ENCODE measurements around the gene IPO9.

IPO9 gene

DNA sequence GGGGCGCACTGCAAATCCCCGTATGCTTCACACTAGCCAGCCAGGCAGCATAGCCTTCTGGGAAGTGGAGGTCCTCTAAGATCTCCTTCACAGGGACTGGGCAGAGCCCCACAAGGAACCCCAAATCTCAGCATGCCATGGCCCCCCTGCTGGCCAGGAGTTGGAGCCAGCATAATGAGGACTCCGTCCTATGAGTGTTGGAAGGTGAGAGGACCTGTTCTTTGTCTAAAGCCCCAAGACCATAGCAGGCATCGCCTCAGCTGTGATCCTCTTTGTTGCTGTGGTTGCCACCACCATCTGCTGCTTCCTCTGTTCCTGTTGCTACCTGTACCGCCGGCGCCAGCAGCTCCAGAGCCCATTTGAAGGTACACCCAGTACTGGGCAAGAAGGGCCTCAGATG, 61.3 kb downstream of the IPO9 start:
- TF ChIP-seq, protein P1, sequence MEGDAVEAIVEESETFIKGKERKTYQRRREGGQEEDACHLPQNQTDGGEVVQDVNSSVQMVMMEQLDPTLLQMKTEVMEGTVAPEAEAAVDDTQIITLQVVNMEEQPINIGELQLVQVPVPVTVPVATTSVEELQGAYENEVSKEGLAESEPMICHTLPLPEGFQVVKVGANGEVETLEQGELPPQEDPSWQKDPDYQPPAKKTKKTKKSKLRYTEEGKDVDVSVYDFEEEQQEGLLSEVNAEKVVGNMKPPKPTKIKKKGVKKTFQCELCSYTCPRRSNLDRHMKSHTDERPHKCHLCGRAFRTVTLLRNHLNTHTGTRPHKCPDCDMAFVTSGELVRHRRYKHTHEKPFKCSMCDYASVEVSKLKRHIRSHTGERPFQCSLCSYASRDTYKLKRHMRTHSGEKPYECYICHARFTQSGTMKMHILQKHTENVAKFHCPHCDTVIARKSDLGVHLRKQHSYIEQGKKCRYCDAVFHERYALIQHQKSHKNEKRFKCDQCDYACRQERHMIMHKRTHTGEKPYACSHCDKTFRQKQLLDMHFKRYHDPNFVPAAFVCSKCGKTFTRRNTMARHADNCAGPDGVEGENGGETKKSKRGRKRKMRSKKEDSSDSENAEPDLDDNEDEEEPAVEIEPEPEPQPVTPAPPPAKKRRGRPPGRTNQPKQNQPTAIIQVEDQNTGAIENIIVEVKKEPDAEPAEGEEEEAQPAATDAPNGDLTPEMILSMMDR (IDR thresholded peaks at IDR 0.05; ENCODE audit: extremely low read depth, missing control alignments) = no peak

DNA sequence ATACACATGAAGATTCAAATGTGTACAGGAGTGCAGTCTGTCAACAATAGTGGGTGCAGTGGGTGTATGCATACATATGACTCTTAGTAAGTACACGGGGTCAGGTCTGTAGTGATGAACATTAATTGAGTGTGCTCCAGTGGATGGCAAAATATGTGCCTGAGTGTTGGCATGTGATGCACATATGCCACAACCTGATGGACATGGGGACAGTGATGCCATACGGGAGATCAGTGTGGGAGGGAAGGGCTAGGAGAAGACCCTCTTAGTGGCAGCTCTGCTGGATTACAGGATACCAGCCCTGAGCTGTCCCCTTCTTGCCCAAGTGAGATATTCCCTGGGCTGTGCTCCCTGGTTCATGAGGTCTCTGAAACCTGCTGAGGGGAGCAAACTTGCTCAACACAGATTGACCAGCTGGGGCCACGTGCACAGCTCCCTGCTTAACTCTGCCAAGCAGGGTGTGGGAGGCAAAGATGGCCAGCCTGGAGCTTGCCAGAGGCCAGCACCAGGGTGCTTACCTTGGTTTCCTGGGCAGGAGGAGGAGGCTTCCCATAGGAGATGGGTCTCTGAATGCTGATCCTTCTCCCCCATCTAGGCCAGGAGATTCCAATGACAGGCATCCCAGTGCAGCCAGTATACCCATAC, 62.0 kb downstream of the IPO9 start:
- TF ChIP-seq, protein P1 (IDR thresholded peaks at IDR 0.05; ENCODE audit: extremely low read depth, missing control alignments) = no peak
- no peak for DNase-seq (ENCODE audit: low spot score)

More for the DNA sequence above, 61.3 kb downstream of the IPO9 start:
- no peak for DNase-seq (ENCODE audit: low spot score)

DNA sequence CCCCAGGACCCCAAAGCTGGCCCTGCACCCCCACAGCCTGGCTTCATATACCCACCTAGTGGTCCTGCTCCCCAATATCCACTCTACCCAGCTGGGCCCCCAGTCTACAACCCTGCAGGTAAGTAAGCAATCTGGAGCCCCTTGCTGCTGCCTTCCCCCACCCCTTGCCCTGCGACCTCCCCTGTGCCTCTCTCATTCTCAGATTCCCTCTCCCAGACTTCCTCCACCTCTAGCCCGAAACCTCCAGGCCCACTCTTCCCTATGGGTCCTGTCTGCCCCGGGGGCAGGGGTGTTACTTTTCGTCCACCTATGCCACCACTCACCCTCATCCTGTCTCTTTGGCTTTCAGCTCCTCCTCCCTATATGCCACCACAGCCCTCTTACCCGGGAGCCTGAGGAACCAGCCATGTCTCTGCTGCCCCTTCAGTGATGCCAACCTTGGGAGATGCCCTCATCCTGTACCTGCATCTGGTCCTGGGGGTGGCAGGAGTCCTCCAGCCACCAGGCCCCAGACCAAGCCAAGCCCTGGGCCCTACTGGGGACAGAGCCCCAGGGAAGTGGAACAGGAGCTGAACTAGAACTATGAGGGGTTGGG, 62.6 kb downstream of the IPO9 start:
- TF ChIP-seq, protein P1 (IDR thresholded peaks at IDR 0.05; ENCODE audit: extremely low read depth, missing control alignments) = no peak
- DNase-seq (ENCODE audit: low spot score) = no peak

DNA sequence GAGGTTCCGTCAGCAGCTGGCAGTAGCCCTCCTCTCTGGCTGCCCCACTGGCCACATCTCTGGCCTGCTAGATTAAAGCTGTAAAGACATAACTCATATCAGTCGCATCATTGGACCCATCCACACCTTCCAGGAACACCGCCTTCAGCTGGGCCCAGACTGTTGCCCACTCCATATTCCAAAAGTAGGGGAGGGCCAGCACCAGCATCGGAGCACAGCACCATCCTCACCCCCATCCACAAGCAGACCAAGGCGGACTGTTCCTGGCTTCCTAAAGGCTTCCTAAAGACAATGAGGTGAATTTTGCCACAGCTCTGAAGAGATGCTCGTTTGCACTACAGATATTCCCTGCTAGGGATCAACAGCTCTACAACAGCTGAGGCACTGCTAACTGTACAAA, 63.3 kb downstream of the IPO9 start:
- no peak for DNase-seq (ENCODE audit: low spot score)
- TF ChIP-seq, protein P1 (IDR thresholded peaks at IDR 0.05; ENCODE audit: extremely low read depth, missing control alignments) = no peak

DNA sequence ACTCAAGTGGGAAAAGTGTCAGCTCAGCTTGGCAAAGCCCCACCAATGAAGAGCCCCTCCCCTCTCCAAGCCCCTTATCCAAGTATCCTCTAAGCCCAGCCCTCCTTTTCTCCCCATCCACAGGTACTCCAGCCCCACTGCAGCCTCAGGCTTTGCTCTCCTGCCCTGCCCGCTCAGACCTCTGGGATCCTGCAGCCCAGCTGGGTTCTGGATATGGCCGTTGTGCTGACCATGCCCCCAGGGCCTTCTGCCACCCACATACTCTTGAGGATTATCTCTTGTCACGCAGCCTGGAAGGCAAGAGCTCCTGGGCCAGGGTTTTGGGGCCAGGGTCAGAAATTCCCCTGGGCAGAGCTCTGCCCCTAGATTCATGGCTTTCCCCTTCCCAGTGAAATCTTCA, 64.5 kb downstream of the IPO9 start:
- TF ChIP-seq, protein P1 (IDR thresholded peaks at IDR 0.05; ENCODE audit: extremely low read depth, missing control alignments) = no peak

DNA sequence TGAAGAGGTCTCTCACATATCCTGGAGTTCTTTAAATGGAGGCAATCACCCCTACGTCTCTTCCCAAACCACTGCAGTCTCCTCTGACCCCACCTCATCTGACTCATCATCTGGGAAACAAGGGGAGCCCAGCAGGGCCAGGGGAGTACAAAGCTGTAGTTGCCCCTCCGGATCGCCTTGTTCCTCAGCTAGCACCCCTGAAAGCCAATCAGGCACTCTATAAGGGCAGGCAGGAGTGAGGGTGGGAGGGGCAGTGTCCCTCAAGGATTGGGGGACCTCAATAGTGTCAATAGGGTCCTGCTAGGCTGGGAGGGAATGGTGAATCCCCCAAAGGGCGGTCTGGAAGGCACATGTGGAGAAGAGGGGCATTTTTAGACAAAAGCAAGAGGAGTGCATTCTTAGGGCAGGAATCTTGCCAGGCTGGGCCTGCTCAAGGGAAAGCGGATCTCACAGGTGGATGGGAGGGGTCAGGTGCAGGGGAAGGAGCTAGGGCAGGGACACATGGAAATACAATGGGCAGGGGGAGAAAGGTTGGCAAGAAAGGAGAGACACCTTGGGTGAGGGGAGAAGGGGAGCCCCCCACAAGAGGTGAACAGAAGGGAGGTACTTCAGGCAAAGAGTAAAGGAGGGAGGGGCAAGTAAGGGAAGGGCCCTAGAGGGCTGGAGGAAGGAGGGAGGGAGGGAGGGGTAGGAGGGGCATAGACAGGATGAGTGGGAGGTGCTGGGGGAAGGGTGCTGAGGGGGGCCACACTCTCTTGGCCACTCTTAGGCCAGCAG, 65.6 kb downstream of the IPO9 start:
- no peak for DNase-seq (ENCODE audit: low spot score)
- TF ChIP-seq, protein P1 (IDR thresholded peaks at IDR 0.05; ENCODE audit: extremely low read depth, missing control alignments) = no peak

More for the DNA sequence above, 64.5 kb downstream of the IPO9 start:
- no peak for DNase-seq (ENCODE audit: low spot score)

DNA sequence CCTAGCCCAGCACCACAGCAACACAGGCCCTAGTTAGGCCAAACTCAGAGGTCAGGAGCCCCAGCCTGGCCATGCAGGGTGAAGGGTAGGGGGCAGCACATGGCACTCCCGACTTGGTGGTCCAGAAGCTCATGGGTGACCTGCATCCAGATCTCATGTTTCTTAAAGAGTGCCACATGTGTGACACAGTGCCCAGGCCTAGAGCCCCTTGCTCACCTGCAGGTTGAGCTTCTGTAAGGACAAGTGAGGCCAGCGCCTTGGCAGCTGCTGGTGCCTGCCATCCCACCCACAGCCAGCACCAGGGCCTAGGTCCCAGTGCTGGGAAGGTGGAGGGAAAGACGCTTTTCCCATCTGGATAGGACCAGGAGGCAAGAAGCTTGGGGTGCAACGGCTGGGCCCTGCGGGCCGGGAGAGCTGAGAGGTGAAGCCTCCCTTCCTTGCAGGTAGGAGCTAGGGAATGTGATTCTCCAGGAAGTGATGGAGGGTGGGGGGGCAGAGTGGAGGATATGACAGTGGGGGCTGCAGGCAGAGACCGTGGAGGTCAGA, 66.2 kb downstream of the IPO9 start:
- TF ChIP-seq, protein P1 (IDR thresholded peaks at IDR 0.05; ENCODE audit: extremely low read depth, missing control alignments) = no peak
- DNase-seq (ENCODE audit: low spot score) = no peak
